Naive thymus-derived CD4-positive, alpha-beta T cell (primary cell): ENCODE results near the gene KLHL17. TPM values are rescaled to one million over a fixed set of nuclear protein-coding genes. Genes with fewer than 3 reads are reported as not detected.
A peak's percentile ranks its signal among the peaks of the same experiment; 100 is the strongest.
"Not testable (repeated sequence)": the region's sequence is repeated elsewhere in the genome, so short reads cannot be mapped to it uniquely, and the experiment has no call there.

Experiments
- ATAC-seq: fragments of 150-1000 bp; cut with Tn5 transposase; 2 replicates; pipeline ENCODE4 v1.10.0; 2021; ENCODE audit warnings: mild to moderate bottlenecking, moderate library complexity
- CTCF ChIA-PET: fragments of 350-600 bp; sonication (Branson Sonifier 250); formaldehyde crosslinking; loops from one replicate; lab custom pipeline; 2021; ENCODE audit warnings: antibody characterized with exemption; lab: Charles Lee
- POLR2A ChIA-PET: fragments of 350-600 bp; sonication (Branson Sonifier 250); formaldehyde crosslinking; loops from one replicate; lab custom pipeline; 2021; ENCODE audit warnings: antibody characterized with exemption, inconsistent platforms; lab: Charles Lee
- DNase-seq, 9 donors: peaks; one replicate each; pipeline versions ENCODE4 v3.0.0 to v3.0.0-alpha.2; 2020 to 2022; ENCODE audit warnings: mixed read lengths in 1 of 9
- H3K27ac ChIP-seq: one replicate; pipeline ENCODE4 v1.7.0; 2013; ENCODE audit warnings: mild to moderate bottlenecking, low read depth, low read length, moderate library complexity
- H3K27me3 ChIP-seq, 2 donors: one replicate each; pipeline ENCODE4 v1.7.0; 2013; ENCODE audit warnings: low read length in 2 of 2, mild to moderate bottlenecking in 2 of 2, moderate library complexity in 2 of 2; ENCODE audit not compliant: control insufficient read depth in 2 of 2, insufficient read depth in 2 of 2
- H3K36me3 ChIP-seq, 3 experiments: 1 replicate in 2 of 3; 2 replicates in 1 of 3; pipeline ENCODE4 v1.7.0; 2013; ENCODE audit warnings: low read length in 3 of 3, mild to moderate bottlenecking in 3 of 3, moderate library complexity in 1 of 3; ENCODE audit not compliant: insufficient read depth in 3 of 3, control insufficient read depth in 2 of 3
- H3K4me1 ChIP-seq, 2 donors: one replicate each; pipeline ENCODE4 v1.7.0; 2013; ENCODE audit warnings: low read length in 2 of 2, mild to moderate bottlenecking in 2 of 2, moderate library complexity in 1 of 2; ENCODE audit not compliant: control insufficient read depth in 2 of 2, insufficient read depth in 2 of 2
- H3K4me3 ChIP-seq: 2 replicates; pipeline ENCODE4 v1.7.0; 2013; ENCODE audit warnings: mild to moderate bottlenecking, low read length
- H3K9me3 ChIP-seq, 3 experiments: 1 replicate in 2 of 3; 2 replicates in 1 of 3; pipeline ENCODE4 v1.7.0; 2013; ENCODE audit warnings: low read length in 3 of 3; ENCODE audit not compliant: control insufficient read depth in 2 of 3
- H3K27ac Mint-ChIP-seq, 9 donors: one replicate each; pipeline ENCODE4 v1.8.0; 2020 to 2022; ENCODE audit warnings: mixed read lengths in 9 of 9, mild to moderate bottlenecking in 8 of 9, moderate library complexity in 5 of 9, inconsistent platforms in 2 of 9
- H3K27me3 Mint-ChIP-seq, 5 donors: one replicate each; pipeline ENCODE4 v1.8.0; 2021 to 2022; ENCODE audit warnings: mixed read lengths in 5 of 5, mild to moderate bottlenecking in 1 of 5
- H3K36me3 Mint-ChIP-seq, 5 donors: one replicate each; pipeline ENCODE4 v1.8.0; 2020 to 2022; ENCODE audit warnings: mixed read lengths in 5 of 5, mild to moderate bottlenecking in 3 of 5, inconsistent platforms in 1 of 5
- H3K4me1 Mint-ChIP-seq, 7 donors: one replicate each; pipeline ENCODE4 v1.8.0; 2020 to 2022; ENCODE audit warnings: mixed read lengths in 7 of 7, mild to moderate bottlenecking in 3 of 7, inconsistent platforms in 1 of 7
- H3K4me3 Mint-ChIP-seq, 10 donors: one replicate each; pipeline ENCODE4 v1.8.0; 2020 to 2022; ENCODE audit warnings: mild to moderate bottlenecking in 10 of 10, mixed read lengths in 10 of 10, moderate library complexity in 6 of 10, inconsistent platforms in 2 of 10
- H3K9me3 Mint-ChIP-seq, 11 donors: one replicate each; pipeline ENCODE4 v1.8.0; 2020 to 2022; ENCODE audit warnings: mixed read lengths in 11 of 11, mild to moderate bottlenecking in 4 of 11, inconsistent platforms in 1 of 11, moderate library complexity in 1 of 11
- intact Hi-C, 2 donors: fragments of 100-400 bp; cut with micrococcal nuclease; formaldehyde crosslinking; loops; one replicate each; pipeline ENCODE4 v1.15.1; 2023
- polyA plus RNA-seq, 2 donors: library from polyadenylated mRNA; unstranded; fragments of 300-500 nt; fragmentation: Illumina TruSeq; gene quantifications; one replicate each; pipeline ENCODE4 v1.2.3, GENCODE V29; 2021
- total RNA-seq, 6 experiments: library from RNA in 5 of 6; stranded (reverse) in 5 of 6; gene quantifications; 1 replicate in 5 of 6; 2 replicates in 1 of 6; pipeline ENCODE4 v1.2.3 and lab custom pipeline; 2021 to 2026

The KLHL17 gene
- total and polyA plus RNA-seq, 7 experiments from 2014 or later: 0.58 to 34.2 (median 20.7) TPM

GRCh38 chr1:975896-976683, 15.7 kb downstream of the KLHL17 start:
- Histone ChIP-seq H3K27ac (no peak overlapping the region), H3K27me3 (peaks cover 0 to 3% of the 10 kb centered on the region in 2 donors), H3K9me3 (no peaks in the 10 kb centered on the region), H3K4me3 (peak overlapping the region; percentile 44), H3K36me3 (no peaks in the 10 kb centered on the region), H3K4me1 (peaks cover 0 to 10% of the 10 kb centered on the region in 2 donors)
- peak; percentile 39 to 72 (median 63) for DNase-seq
- Mint-ChIP-seq H3K36me3 (no peaks in the 10 kb centered on the region), H3K4me1 (peaks cover 0 to 8% (median 4%) of the 10 kb centered on the region in 7 donors), H3K27me3 (peaks cover 0 to 16% (median 9%) of the 10 kb centered on the region in 5 donors), H3K9me3 (peaks cover 0 to 2% (median 0%) of the 10 kb centered on the region in 11 donors), H3K4me3 (peak overlapping the region in 6 of 10 donors; percentile 9 to 54 (median 21)), H3K27ac (no peak overlapping the region)
- intact Hi-C loops: loop anchor here (1.0 to 2.0 kb wide), 4 partner anchors 15 to 107 kb away; partner anchors contain the start of gene KLHL17 (in 1 of the 2)
- peak; percentile 80 for ATAC-seq
- ChIA-PET CTCF (interaction anchor here (0.7 to 1.9 kb wide), 5 partner anchors 9 to 107 kb away, joined by 3 to 17 read pairs (median 5); partner anchors contain the start of gene PLEKHN1), POLR2A (interaction anchor here (0.8 kb wide), 1 partner anchor 64 kb away, joined by 3 read pairs; no protein-coding TSS in a partner anchor)

- H3K4me1 ChIP-seq: peaks cover 0 to 10% of the 10 kb centered on the region in 2 donors
- H3K27me3 ChIP-seq, H3K4me1 Mint-ChIP-seq: not testable (repeated sequence)
Observed at GRCh38 chr1:976791-977190, 16.4 kb downstream of the KLHL17 start.

GRCh38 chr1:978069-978834, 17.9 kb downstream of the KLHL17 start:
- POLR2A ChIA-PET: no interaction called here
- intact Hi-C loops: no loop called here
- Histone ChIP-seq H3K9me3 (no peaks in the 10 kb centered on the region), H3K36me3 (no peaks in the 10 kb centered on the region), H3K4me3 (no peak overlapping the region), H3K27ac (no peak overlapping the region), H3K4me1 (peaks cover 0 to 10% of the 10 kb centered on the region in 2 donors), H3K27me3 (peaks cover 0 to 3% of the 10 kb centered on the region in 2 donors)
- H3K9me3 Mint-ChIP-seq: peaks cover 0 to 4% (median 0%) of the 10 kb centered on the region in 11 donors
- CTCF ChIA-PET: no interaction called here
- peak overlapping the region in 4 of 9 donors; percentile 32 to 62 (median 48) for H3K27ac Mint-ChIP-seq
- peak overlapping the region in 4 of 10 donors; percentile 9 to 48 (median 31) for H3K4me3 Mint-ChIP-seq
- H3K36me3 Mint-ChIP-seq: no peaks in the 10 kb centered on the region
- peaks cover 9 to 20% (median 11%) of the 10 kb centered on the region in 5 donors for H3K27me3 Mint-ChIP-seq
- peak in 1 of 9 donors; percentile 6 for DNase-seq
- peaks cover 0 to 8% (median 4%) of the 10 kb centered on the region in 7 donors for H3K4me1 Mint-ChIP-seq
- ATAC-seq: no peak

More at GRCh38 chr1:976791-977190, 16.4 kb downstream of the KLHL17 start:
- intact Hi-C loops: loop anchor here (1.0 to 2.0 kb wide), 4 partner anchors 16 to 108 kb away; partner anchors contain the start of gene KLHL17 (in 1 of the 2)
- H3K36me3 Mint-ChIP-seq, H3K9me3 ChIP-seq, H3K36me3 ChIP-seq, H3K4me3 Mint-ChIP-seq, H3K4me3 ChIP-seq, ATAC-seq, H3K27ac Mint-ChIP-seq, H3K27ac ChIP-seq, H3K9me3 Mint-ChIP-seq: not testable (repeated sequence)
- peak in 1 of 9 donors; percentile 6 for DNase-seq
- ChIA-PET POLR2A (interaction anchor here (0.8 kb wide), 1 partner anchor 63 kb away, joined by 3 read pairs; no protein-coding TSS in a partner anchor), CTCF (interaction anchor here (1.1 to 1.9 kb wide), 3 partner anchors 10 to 107 kb away, joined by 5 to 17 read pairs (median 8); partner anchors contain the start of gene PLEKHN1)
- H3K27me3 Mint-ChIP-seq: peaks cover 0 to 16% (median 9%) of the 10 kb centered on the region in 5 donors

GRCh38 chr1:978835-979743, 18.7 kb downstream of the KLHL17 start:
- Histone ChIP-seq H3K4me3 (no peak overlapping the region), H3K27ac (no peak overlapping the region), H3K36me3 (no peaks in the 10 kb centered on the region), H3K4me1 (peaks cover 0 to 10% of the 10 kb centered on the region in 2 donors), H3K9me3 (no peaks in the 10 kb centered on the region), H3K27me3 (peaks cover 0 to 3% of the 10 kb centered on the region in 2 donors)
- DNase-seq: peak in 1 of 9 donors; percentile 5
- no peak overlapping the region for H3K4me3 Mint-ChIP-seq
- peaks cover 10 to 16% (median 15%) of the 10 kb centered on the region in 5 donors for H3K27me3 Mint-ChIP-seq
- ChIA-PET POLR2A (no interaction called here), CTCF (interaction anchor here (0.6 kb wide), 1 partner anchor 15 kb away, joined by 3 read pairs; no protein-coding TSS in a partner anchor)
- intact Hi-C loops: no loop called here
- peaks cover 0 to 4% (median 0%) of the 10 kb centered on the region in 11 donors for H3K9me3 Mint-ChIP-seq
- peaks cover 0 to 9% (median 4%) of the 10 kb centered on the region in 7 donors for H3K4me1 Mint-ChIP-seq
- no peak overlapping the region for H3K27ac Mint-ChIP-seq
- no peaks in the 10 kb centered on the region for H3K36me3 Mint-ChIP-seq
- ATAC-seq: no peak

- H3K4me3 ChIP-seq: no peak overlapping the region
- no peak for DNase-seq
- Mint-ChIP-seq H3K4me1 (peaks cover 0 to 9% (median 4%) of the 10 kb centered on the region in 7 donors), H3K36me3 (no peaks in the 10 kb centered on the region), H3K9me3 (peaks cover 0 to 4% (median 0%) of the 10 kb centered on the region in 11 donors), H3K27ac (peak overlapping the region in 1 of 9 donors; percentile 33), H3K27me3 (peaks cover 10 to 16% (median 13%) of the 10 kb centered on the region in 5 donors), H3K4me3 (no peak overlapping the region)
- H3K27me3 ChIP-seq: no peaks in the 10 kb centered on the region
- ChIA-PET POLR2A (no interaction called here), CTCF (interaction anchor here (0.6 kb wide), 1 partner anchor 15 kb away, joined by 3 read pairs; no protein-coding TSS in a partner anchor)
- H3K4me1 ChIP-seq: peaks cover 0 to 10% of the 10 kb centered on the region in 2 donors
- intact Hi-C loops: loop anchor here in 1 of 2 donors (5.0 kb wide), 1 partner anchor 313 kb away; no protein-coding TSS in a partner anchor
- no peak overlapping the region for H3K27ac ChIP-seq
- ATAC-seq: no peak
- H3K9me3 ChIP-seq: no peaks in the 10 kb centered on the region
- no peaks in the 10 kb centered on the region for H3K36me3 ChIP-seq
Observed at GRCh38 chr1:979744-980072, 19.3 kb downstream of the KLHL17 start.
